A549 (cell line): ENCODE data around the gene YKT6.

Source experiments
- JUN ChIP-seq, 2 experiments: fragments of >200 bp; sonication (Bioruptor Twin); formaldehyde crosslinking; IDR thresholded peaks; 2 replicates in 1 of 2; 3 replicates in 1 of 2; pipeline ENCODE4 v1.6.1; 2016 to 2017
- PHF8 ChIP-seq: fragments of 200-600 bp; sonication (generic); IDR thresholded peaks from 2 replicates; pipeline ENCODE4 v1.6.1; 2016; ENCODE audit warnings: low read depth, mild to moderate bottlenecking, antibody characterized with exemption, moderate library complexity, borderline replicate concordance
- USF2 ChIP-seq: fragments of 450-650 bp; IDR thresholded peaks from 2 replicates; pipeline ENCODE4 v1.6.1; 2014; ENCODE audit warnings: antibody characterized with exemption
- TF ChIP-seq, protein P1 (sequence below): fragments of >200 bp; sonication (Bioruptor Twin); formaldehyde crosslinking; IDR thresholded peaks from 3 replicates; pipeline ENCODE4 v1.5.1; 2016

DNA sequence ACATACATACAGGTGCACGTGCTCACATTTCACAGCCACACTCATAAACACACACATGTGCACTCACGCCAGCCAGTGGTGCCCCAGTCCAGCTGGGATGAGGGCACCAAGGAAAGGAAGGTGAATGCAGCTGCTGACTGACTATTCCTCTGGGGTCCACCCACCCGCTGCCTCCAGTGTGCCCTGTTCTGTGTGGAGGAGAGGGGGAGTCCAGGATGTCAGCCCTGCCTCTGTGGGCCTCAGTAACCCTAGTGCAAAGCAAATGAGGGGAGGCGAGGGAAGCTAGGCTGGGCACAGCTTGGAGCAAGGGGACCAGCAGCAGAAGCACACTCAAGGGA is 57.6 kb downstream of the YKT6 start:
- TF ChIP-seq PHF8 (no peak), USF2 (no peak), JUN (IDR thresholded peaks at IDR 0.05) (no peak)
- TF ChIP-seq, protein P1, sequence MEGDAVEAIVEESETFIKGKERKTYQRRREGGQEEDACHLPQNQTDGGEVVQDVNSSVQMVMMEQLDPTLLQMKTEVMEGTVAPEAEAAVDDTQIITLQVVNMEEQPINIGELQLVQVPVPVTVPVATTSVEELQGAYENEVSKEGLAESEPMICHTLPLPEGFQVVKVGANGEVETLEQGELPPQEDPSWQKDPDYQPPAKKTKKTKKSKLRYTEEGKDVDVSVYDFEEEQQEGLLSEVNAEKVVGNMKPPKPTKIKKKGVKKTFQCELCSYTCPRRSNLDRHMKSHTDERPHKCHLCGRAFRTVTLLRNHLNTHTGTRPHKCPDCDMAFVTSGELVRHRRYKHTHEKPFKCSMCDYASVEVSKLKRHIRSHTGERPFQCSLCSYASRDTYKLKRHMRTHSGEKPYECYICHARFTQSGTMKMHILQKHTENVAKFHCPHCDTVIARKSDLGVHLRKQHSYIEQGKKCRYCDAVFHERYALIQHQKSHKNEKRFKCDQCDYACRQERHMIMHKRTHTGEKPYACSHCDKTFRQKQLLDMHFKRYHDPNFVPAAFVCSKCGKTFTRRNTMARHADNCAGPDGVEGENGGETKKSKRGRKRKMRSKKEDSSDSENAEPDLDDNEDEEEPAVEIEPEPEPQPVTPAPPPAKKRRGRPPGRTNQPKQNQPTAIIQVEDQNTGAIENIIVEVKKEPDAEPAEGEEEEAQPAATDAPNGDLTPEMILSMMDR = no peak
